CD14-positive monocyte (primary cell): ENCODE results near the gene TFAM. TPM values are rescaled to one million over a fixed set of nuclear protein-coding genes. Genes with fewer than 3 reads are reported as not detected.

Source experiments
- DNase-seq, 3 donors: peaks; one replicate each; pipeline ENCODE4 v3.0.0-alpha.2; 2011 to 2022
- H2AFZ ChIP-seq: 2 replicates; pipeline ENCODE4 v1.6.0; 2012; ENCODE audit warnings: mild to moderate bottlenecking, low read depth, low read length, inconsistent platforms; ENCODE audit not compliant: insufficient read depth, poor library complexity, severe bottlenecking
- H3K27ac ChIP-seq, 2 donors: 1 replicate in 1 of 2; 2 replicates in 1 of 2; pipeline ENCODE4 v1.5.1; 2012 to 2013; ENCODE audit warnings: low read length in 2 of 2, control low read depth in 1 of 2, inconsistent platforms in 1 of 2, low read depth in 1 of 2, mild to moderate bottlenecking in 1 of 2
- H3K27me3 ChIP-seq, 2 donors: one replicate each; pipeline versions ENCODE4 v1.6.0 to v1.6.1; 2011 to 2013; ENCODE audit warnings: low read length in 2 of 2; ENCODE audit not compliant: control insufficient read depth in 2 of 2, insufficient read depth in 2 of 2
- H3K36me3 ChIP-seq, 2 donors: replicated peaks in 1 of 2; 1 replicate in 1 of 2; 2 replicates in 1 of 2; pipeline versions ENCODE4 v1.5.1 to v1.6.1; 2012 to 2013; ENCODE audit warnings: low read length in 2 of 2, control low read depth in 1 of 2, inconsistent platforms in 1 of 2, mild to moderate bottlenecking in 1 of 2; ENCODE audit not compliant: insufficient read depth in 2 of 2, control insufficient read depth in 1 of 2
- H3K4me1 ChIP-seq, 2 donors: 1 replicate in 1 of 2; 2 replicates in 1 of 2; pipeline versions ENCODE4 v1.5.1 to v1.6.1; 2012 to 2013; ENCODE audit warnings: low read length in 2 of 2, control low read depth in 1 of 2, inconsistent platforms in 1 of 2, mild to moderate bottlenecking in 1 of 2, moderate library complexity in 1 of 2; ENCODE audit not compliant: insufficient read depth in 2 of 2, control insufficient read depth in 1 of 2
- H3K4me2 ChIP-seq: replicated peaks from 2 replicates; pipeline ENCODE3; 2012; ENCODE audit warnings: low read length, moderate library complexity, mild to moderate bottlenecking; ENCODE audit not compliant: poor library complexity, severe bottlenecking; ENCODE audit errors: extremely low read depth
- H3K4me3 ChIP-seq, 3 experiments: fragments of 200-600 bp in 1 of 3; sonication (generic) in 1 of 3; replicated peaks in 1 of 3; 1 replicate in 2 of 3; 2 replicates in 1 of 3; pipeline ENCODE4 v1.5.1; 2011 to 2013; ENCODE audit warnings: low read length in 3 of 3, mild to moderate bottlenecking in 3 of 3, control low read depth in 2 of 3, low read depth in 2 of 3, inconsistent platforms in 1 of 3, moderate library complexity in 1 of 3
- H3K79me2 ChIP-seq: 2 replicates; pipeline ENCODE4 v1.6.0; 2012; ENCODE audit warnings: mild to moderate bottlenecking, control low read depth, inconsistent platforms, low read length, moderate library complexity; ENCODE audit not compliant: insufficient read depth
- H3K9ac ChIP-seq: 2 replicates; pipeline ENCODE4 v1.6.0; 2017; ENCODE audit warnings: low read length, mild to moderate bottlenecking; ENCODE audit not compliant: insufficient read depth, poor library complexity, severe bottlenecking
- H3K9me3 ChIP-seq, 2 donors: replicated peaks in 1 of 2; 1 replicate in 1 of 2; 2 replicates in 1 of 2; pipeline versions ENCODE4 v1.5.1 to v1.6.1; 2012 to 2013; ENCODE audit warnings: low read length in 2 of 2, control low read depth in 1 of 2; ENCODE audit not compliant: control insufficient read depth in 1 of 2, insufficient read depth in 1 of 2
- H4K20me1 ChIP-seq: 2 replicates; pipeline ENCODE4 v1.6.0; 2012; ENCODE audit warnings: mild to moderate bottlenecking, low read length, control low read depth, moderate library complexity; ENCODE audit not compliant: insufficient read depth
- H3K27ac Mint-ChIP-seq, 7 donors: one replicate each; pipeline ENCODE4 v1.8.0; 2020; ENCODE audit warnings: mild to moderate bottlenecking in 7 of 7, mixed read lengths in 7 of 7, moderate library complexity in 6 of 7, inconsistent platforms in 2 of 7
- H3K27me3 Mint-ChIP-seq, 3 donors: one replicate each; pipeline ENCODE4 v1.8.0; 2021 to 2022; ENCODE audit warnings: low read depth in 3 of 3, mild to moderate bottlenecking in 3 of 3, mixed read lengths in 3 of 3, moderate library complexity in 3 of 3, inconsistent platforms in 1 of 3
- H3K36me3 Mint-ChIP-seq, 2 donors: one replicate each; pipeline ENCODE4 v1.8.0; 2020; ENCODE audit warnings: mixed read lengths in 2 of 2, inconsistent platforms in 1 of 2, mild to moderate bottlenecking in 1 of 2
- H3K4me1 Mint-ChIP-seq: one replicate; pipeline ENCODE4 v1.8.0; 2020; ENCODE audit warnings: mild to moderate bottlenecking, mixed read lengths
- H3K4me3 Mint-ChIP-seq, 2 donors: one replicate each; pipeline ENCODE4 v1.8.0; 2020; ENCODE audit warnings: mild to moderate bottlenecking in 2 of 2, mixed read lengths in 2 of 2, moderate library complexity in 1 of 2
- H3K9me3 Mint-ChIP-seq, 7 donors: one replicate each; pipeline ENCODE4 v1.8.0; 2020 to 2022; ENCODE audit warnings: mixed read lengths in 7 of 7, mild to moderate bottlenecking in 6 of 7, moderate library complexity in 6 of 7, inconsistent platforms in 2 of 7
- CTCF ChIP-seq: fragments of 200-600 bp; IDR thresholded peaks from one replicate; pipeline ENCODE4 v1.8.0; 2022; ENCODE audit warnings: antibody characterized with exemption, mild to moderate bottlenecking
- WGBS: methylation state at CpG from one replicate; pipeline ENCODE4 v1.1.5; 2013; ENCODE audit warnings: missing lambda C conversion rate; ENCODE audit not compliant: insufficient coverage; 5-methylcytosine and 5-hydroxymethylcytosine counted together
- intact Hi-C, 2 donors: fragments of 100-400 bp; cut with micrococcal nuclease; formaldehyde crosslinking; loops; one replicate each; pipeline versions ENCODE4 v1.15.0 to v1.15.1; 2023
- polyA plus RNA-seq, 3 donors: library from polyadenylated mRNA; depleted of rRNA in 1 of 3; unstranded in 2 of 3; stranded (reverse) in 1 of 3; fragments of 300-500 nt in 2 of 3; fragments of >200 nt in 1 of 3; fragmentation: Illumina TruSeq in 2 of 3; gene quantifications; 1 replicate in 2 of 3; 2 replicates in 1 of 3; pipeline ENCODE4 v1.2.3, GENCODE V29; 2012 to 2021

Gene TFAM
- polyA plus RNA-seq, 3 donors: 5.9 to 34.4 (median 33.8) TPM

- no peak overlapping the region for H2AFZ ChIP-seq
- H3K4me3 Mint-ChIP-seq: no peak overlapping the region
- no peak overlapping the region for H3K4me2 ChIP-seq
- H3K4me1 Mint-ChIP-seq: no peaks in the 10 kb centered on the region
- no peaks in the 10 kb centered on the region for H4K20me1 ChIP-seq
- peaks cover 2 to 8% (median 3%) of the 10 kb centered on the region in 3 donors for H3K27me3 Mint-ChIP-seq
- no peak for TF ChIP-seq CTCF
- no peaks in the 10 kb centered on the region for H3K36me3 ChIP-seq
- H3K9me3 Mint-ChIP-seq: peaks cover 0 to 3% (median 0%) of the 10 kb centered on the region in 7 donors
- no peak overlapping the region for H3K27ac Mint-ChIP-seq
- intact Hi-C loops: no loop called here
- H3K27me3 ChIP-seq: peaks cover 0 to 2% of the 10 kb centered on the region in 2 donors
- no peak overlapping the region for H3K4me3 ChIP-seq
- no peak overlapping the region for H3K9ac ChIP-seq
- H3K79me2 ChIP-seq: no peaks in the 10 kb centered on the region
- WGBS: no CpG with 5 or more reads among the region's 1 CpG
- H3K4me1 ChIP-seq: no peaks in the 10 kb centered on the region
- H3K9me3 ChIP-seq: no peaks in the 10 kb centered on the region
- no peak for DNase-seq
- H3K36me3 Mint-ChIP-seq: no peaks in the 10 kb centered on the region
- H3K27ac ChIP-seq: no peak overlapping the region
Observed at GRCh38 chr10:58440484-58440883, 55.3 kb downstream of the TFAM start.

- H3K4me3 Mint-ChIP-seq: no peak overlapping the region
- intact Hi-C loops: no loop called here
- WGBS: no CpG with 5 or more reads among the region's 3 CpGs
Observed at GRCh38 chr10:58444321-58444720, 59.1 kb downstream of the TFAM start.

More at GRCh38 chr10:58444321-58444720, 59.1 kb downstream of the TFAM start:
- no peak for TF ChIP-seq CTCF
- Mint-ChIP-seq H3K36me3 (no peaks in the 10 kb centered on the region), H3K27me3 (peaks cover 0 to 5% (median 1%) of the 10 kb centered on the region in 3 donors), H3K4me1 (no peaks in the 10 kb centered on the region), H3K27ac (no peak overlapping the region), H3K9me3 (peaks cover 0 to 9% (median 7%) of the 10 kb centered on the region in 7 donors)
- Histone ChIP-seq H2AFZ (no peak overlapping the region), H3K4me2 (no peak overlapping the region), H3K79me2 (no peaks in the 10 kb centered on the region), H3K36me3 (no peaks in the 10 kb centered on the region), H3K9ac (no peak overlapping the region), H3K4me3 (no peak overlapping the region), H3K27me3 (no peaks in the 10 kb centered on the region), H3K27ac (no peak overlapping the region), H3K4me1 (no peaks in the 10 kb centered on the region), H3K9me3 (peaks cover 0 to 14% of the 10 kb centered on the region in 2 donors), H4K20me1 (no peaks in the 10 kb centered on the region)
- DNase-seq: no peak
